ENCODE data around the gene ACTA2. TPM values are rescaled to one million over a fixed set of nuclear protein-coding genes. Genes with fewer than 3 reads are reported as not detected.

ACTA2 gene
- polyA plus RNA-seq, 1 of the 3 experiments (the other 2 are of a cell fraction): 130 TPM

GRCh38 chr10:88978463-88978862, 25.9 kb upstream of the ACTA2 start:
- Histone ChIP-seq H3K79me2 (ENCODE audit: insufficient read depth) (peaks cover 14% of the 10 kb centered on the region; the same call in 1 of the 2 replicates), H4K20me1 (ENCODE audit: insufficient read depth) (no peaks in the 10 kb centered on the region), H3K27me3 (ENCODE audit: insufficient read depth) (no peaks in the 10 kb centered on the region), H3K9me3 (no peaks in the 10 kb centered on the region), H3K4me3 (ENCODE audit: low read depth in 2 of 2, low read length in 1 of 2) (no peak overlapping the region), H3K4me1 (ENCODE audit: control insufficient read depth in 1 of 2, insufficient read depth in 2 of 2, low read depth in 1 of 2, low read length in 1 of 2) (peaks cover 6 to 34% of the 10 kb centered on the region in 2 experiments; a peak in 3 of 4 replicates), H3K36me3 (replicated peaks in 1 of 2; ENCODE audit: control insufficient read depth in 1 of 2, insufficient read depth in 2 of 2, low read length in 1 of 2) (peaks cover 5% of the 10 kb centered on the region in 2 experiments), H2AFZ (ENCODE audit: low read depth) (no peak overlapping the region), H3K9me2 (no peaks in the 10 kb centered on the region), H3F3A (replicated peaks; ENCODE audit: insufficient read depth) (no peaks in the 10 kb centered on the region), H3K27ac (ENCODE audit: low read depth in 2 of 2, low read length in 1 of 2) (no peak overlapping the region), H3K4me2 (no peak overlapping the region), H3K9ac (no peak overlapping the region)
- CTCF ChIA-PET: interaction anchor here (0.5 to 8.7 kb wide), 4 partner anchors 9 to 44 kb away, joined by 3 to 90 read pairs (median 6); no protein-coding TSS in a partner anchor
- 93% methylated on average over 2 of the region's 2 CpGs for WGBS (ENCODE audit: low lambda C conversion rate)
- POLR2A ChIA-PET: no interaction called here
- TF ChIP-seq RXRA (IDR thresholded peaks at IDR 0.05; ENCODE audit: borderline replicate concordance, low read depth): no peak
- no peak for TF ChIP-seq CTCF (IDR thresholded peaks at IDR 0.05)
- TF ChIP-seq GABPA (IDR thresholded peaks at IDR 0.05; ENCODE audit: low read depth): no peak
- no peak for TF ChIP-seq CHD2 (IDR thresholded peaks at IDR 0.05; ENCODE audit: low read length, partially characterized antibody)
- TF ChIP-seq FOSL2 (IDR thresholded peaks at IDR 0.05; ENCODE audit: borderline replicate concordance, low read depth): no peak
- no peak for TF ChIP-seq POLR2AphosphoS5 (IDR thresholded peaks at IDR 0.05; ENCODE audit: low read depth, low read length)
- TF ChIP-seq, protein P1, sequence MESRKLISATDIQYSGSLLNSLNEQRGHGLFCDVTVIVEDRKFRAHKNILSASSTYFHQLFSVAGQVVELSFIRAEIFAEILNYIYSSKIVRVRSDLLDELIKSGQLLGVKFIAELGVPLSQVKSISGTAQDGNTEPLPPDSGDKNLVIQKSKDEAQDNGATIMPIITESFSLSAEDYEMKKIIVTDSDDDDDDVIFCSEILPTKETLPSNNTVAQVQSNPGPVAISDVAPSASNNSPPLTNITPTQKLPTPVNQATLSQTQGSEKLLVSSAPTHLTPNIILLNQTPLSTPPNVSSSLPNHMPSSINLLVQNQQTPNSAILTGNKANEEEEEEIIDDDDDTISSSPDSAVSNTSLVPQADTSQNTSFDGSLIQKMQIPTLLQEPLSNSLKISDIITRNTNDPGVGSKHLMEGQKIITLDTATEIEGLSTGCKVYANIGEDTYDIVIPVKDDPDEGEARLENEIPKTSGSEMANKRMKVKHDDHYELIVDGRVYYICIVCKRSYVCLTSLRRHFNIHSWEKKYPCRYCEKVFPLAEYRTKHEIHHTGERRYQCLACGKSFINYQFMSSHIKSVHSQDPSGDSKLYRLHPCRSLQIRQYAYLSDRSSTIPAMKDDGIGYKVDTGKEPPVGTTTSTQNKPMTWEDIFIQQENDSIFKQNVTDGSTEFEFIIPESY (IDR thresholded peaks at IDR 0.05; ENCODE audit: borderline replicate concordance, low read depth): no peak
- TF ChIP-seq, protein P2, sequence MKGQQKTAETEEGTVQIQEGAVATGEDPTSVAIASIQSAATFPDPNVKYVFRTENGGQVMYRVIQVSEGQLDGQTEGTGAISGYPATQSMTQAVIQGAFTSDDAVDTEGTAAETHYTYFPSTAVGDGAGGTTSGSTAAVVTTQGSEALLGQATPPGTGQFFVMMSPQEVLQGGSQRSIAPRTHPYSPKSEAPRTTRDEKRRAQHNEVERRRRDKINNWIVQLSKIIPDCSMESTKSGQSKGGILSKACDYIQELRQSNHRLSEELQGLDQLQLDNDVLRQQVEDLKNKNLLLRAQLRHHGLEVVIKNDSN (IDR thresholded peaks at IDR 0.05; ENCODE audit: borderline replicate concordance, low read depth): no peak
- TF ChIP-seq RFX5 (IDR thresholded peaks at IDR 0.05; ENCODE audit: low read length): no peak
- TF ChIP-seq FOXJ3 (CRISPR knock-in tag; IDR thresholded peaks at IDR 0.05): no peak
- no peak for TF ChIP-seq EP300 (IDR thresholded peaks at IDR 0.05; ENCODE audit: borderline replicate concordance in 1 of 2, low read depth in 1 of 2, low read length in 1 of 2)
- no peak for DNase-seq

DNA sequence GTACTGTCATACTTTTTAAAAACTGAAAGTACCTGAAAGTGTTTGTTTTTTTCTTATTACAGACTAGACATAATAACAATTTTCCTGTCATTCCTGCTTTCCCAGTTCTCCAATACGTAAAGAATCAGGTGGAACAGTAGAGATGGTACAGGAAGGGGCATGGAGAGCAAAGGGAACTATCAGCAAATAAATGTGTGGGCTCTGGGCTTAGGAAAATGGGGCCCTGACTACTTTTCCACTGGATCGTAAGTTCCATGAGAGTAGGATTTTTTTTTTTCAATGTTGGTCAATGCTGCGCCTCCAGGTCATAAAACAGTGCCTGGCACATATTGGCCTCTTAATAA, 22.8 kb upstream of the ACTA2 start:
- H3K9me3 ChIP-seq: no peaks in the 10 kb centered on the region
- H2AFZ ChIP-seq (ENCODE audit: low read depth): peak overlapping the region; percentile 82
- H3K4me1 ChIP-seq (ENCODE audit: control insufficient read depth in 1 of 2, insufficient read depth in 2 of 2, low read depth in 1 of 2, low read length in 1 of 2): peaks cover 5 to 8% of the 10 kb centered on the region in 2 experiments; a peak in 3 of 4 replicates
- peaks cover 14% of the 10 kb centered on the region; the same call in 1 of the 2 replicates for H3K79me2 ChIP-seq (ENCODE audit: insufficient read depth)
- H3K9ac ChIP-seq: peak overlapping the region; percentile 37
- no peaks in the 10 kb centered on the region for H4K20me1 ChIP-seq (ENCODE audit: insufficient read depth)
- no peaks in the 10 kb centered on the region for H3F3A ChIP-seq (replicated peaks; ENCODE audit: insufficient read depth)
- ChIA-PET POLR2A (no interaction called here), CTCF (interaction anchor here (1.1 to 1.6 kb wide), 4 partner anchors 10 to 54 kb away, joined by 3 to 4 read pairs (median 4); no protein-coding TSS in a partner anchor)
- 91% methylated on average over 3 of the region's 3 CpGs for WGBS (ENCODE audit: low lambda C conversion rate)
- TF ChIP-seq CTCF (IDR thresholded peaks at IDR 0.05) (no peak), NFIC (IDR thresholded peaks at IDR 0.05; ENCODE audit: borderline replicate concordance) (no peak), EP300 (IDR thresholded peaks at IDR 0.05; ENCODE audit: borderline replicate concordance in 1 of 2, low read depth in 1 of 2, low read length in 1 of 2) (no peak), TCF12 (IDR thresholded peaks at IDR 0.05) (no peak), FOXM1 (IDR thresholded peaks at IDR 0.05; ENCODE audit: low read depth) (no peak), GABPA (IDR thresholded peaks at IDR 0.05; ENCODE audit: low read depth) (no peak), POLR2AphosphoS5 (IDR thresholded peaks at IDR 0.05; ENCODE audit: low read depth, low read length) (no peak), SIN3A (IDR thresholded peaks at IDR 0.05; ENCODE audit: borderline replicate concordance, low read depth, low read length) (no peak)
- peak overlapping the region; percentile 40 to 57; a peak in 3 of 4 replicates for H3K4me3 ChIP-seq (ENCODE audit: low read depth in 2 of 2, low read length in 1 of 2)
- H3K27me3 ChIP-seq (ENCODE audit: insufficient read depth): no peaks in the 10 kb centered on the region
- DNase-seq: no peak
- no peaks in the 10 kb centered on the region for H3K9me2 ChIP-seq
- H3K4me2 ChIP-seq: peak overlapping the region; percentile 70
- H3K36me3 ChIP-seq (replicated peaks in 1 of 2; ENCODE audit: control insufficient read depth in 1 of 2, insufficient read depth in 2 of 2, low read length in 1 of 2): no peaks in the 10 kb centered on the region
- H3K27ac ChIP-seq (ENCODE audit: low read depth in 2 of 2, low read length in 1 of 2): peak overlapping the region in 1 of 2 experiments; percentile 45; a peak in 2 of 4 replicates

Measured in SK-N-SH (cell line).